Activated CD4-positive, alpha-beta memory T cell treated with anti-CD3 and anti-CD28 coated beads, Interleukin-2, amount 10 ng/mL, durations not matched to agents 7 days and 5 days (primary cell): ENCODE measurements around the gene LIN28B. TPM values are rescaled to one million over a fixed set of nuclear protein-coding genes. Genes with fewer than 3 reads are reported as not detected.
"Not testable (repeated sequence)": the region's sequence is repeated elsewhere in the genome, so short reads cannot be mapped to it uniquely, and the experiment has no call there.

Experiments
- CTCF ChIA-PET: fragments of 350-600 bp; sonication (Branson Sonifier 250); formaldehyde crosslinking; loops from one replicate; lab custom pipeline; 2021; ENCODE audit warnings: antibody characterized with exemption, inconsistent platforms; lab: Charles Lee
- POLR2A ChIA-PET: fragments of 350-600 bp; sonication (Branson Sonifier 250); formaldehyde crosslinking; loops from one replicate; lab custom pipeline; 2021; ENCODE audit warnings: antibody characterized with exemption; lab: Charles Lee
- DNase-seq: peaks from one replicate; pipeline ENCODE4 v3.0.0-alpha.2; 2020
- H3K27ac Mint-ChIP-seq: one replicate; pipeline ENCODE4 v1.8.0; 2021; ENCODE audit warnings: mild to moderate bottlenecking, mixed read lengths
- H3K27me3 Mint-ChIP-seq: one replicate; pipeline ENCODE4 v1.8.0; 2021; ENCODE audit warnings: mixed read lengths
- H3K36me3 Mint-ChIP-seq: one replicate; pipeline ENCODE4 v1.8.0; 2021; ENCODE audit warnings: low read depth, mixed read lengths
- H3K4me1 Mint-ChIP-seq: one replicate; pipeline ENCODE4 v1.8.0; 2021; ENCODE audit warnings: mixed read lengths
- H3K4me3 Mint-ChIP-seq: one replicate; pipeline ENCODE4 v1.8.0; 2021; ENCODE audit warnings: mild to moderate bottlenecking, mixed read lengths
- H3K9me3 Mint-ChIP-seq: one replicate; pipeline ENCODE4 v1.8.0; 2021; ENCODE audit warnings: mixed read lengths
- total RNA-seq, 2 experiments: library from RNA; stranded (reverse); gene quantifications; one replicate each; pipeline ENCODE4 v1.2.3, GENCODE V29; 2021

LIN28B gene
- total RNA-seq, 2 experiments from 2014 or later = not detected

GRCh38 chr6:104969785-104970581 is 13.1 kb downstream of the LIN28B start:
- Mint-ChIP-seq H3K4me3 (no peak overlapping the region), H3K9me3 (no peaks in the 10 kb centered on the region), H3K27me3 (no peaks in the 10 kb centered on the region), H3K36me3 (no peaks in the 10 kb centered on the region), H3K4me1 (no peaks in the 10 kb centered on the region), H3K27ac (no peak overlapping the region)
- no peak for DNase-seq
- POLR2A ChIA-PET = no interaction called here
- CTCF ChIA-PET = interaction anchor here (0.9 kb wide), 1 partner anchor 180 kb away, joined by 3 read pairs; no protein-coding TSS in a partner anchor

- ChIA-PET POLR2A (no interaction called here), CTCF (no interaction called here)
- Mint-ChIP-seq H3K27ac (no peak overlapping the region), H3K27me3 (no peaks in the 10 kb centered on the region), H3K9me3 (no peaks in the 10 kb centered on the region), H3K4me1 (no peaks in the 10 kb centered on the region), H3K4me3 (no peak overlapping the region), H3K36me3 (no peaks in the 10 kb centered on the region)
- DNase-seq = no peak
These were observed 16.5 kb downstream of the LIN28B start for GRCh38 chr6:104973404-104973803.

GRCh38 chr6:104983296-104983695 is 26.4 kb downstream of the LIN28B start:
- CTCF ChIA-PET = no interaction called here
- no peak overlapping the region for H3K4me3 Mint-ChIP-seq
- no peaks in the 10 kb centered on the region for H3K9me3 Mint-ChIP-seq

GRCh38 chr6:104983776-104984175 is 26.9 kb downstream of the LIN28B start:
- Mint-ChIP-seq H3K36me3 (no peaks in the 10 kb centered on the region), H3K27me3 (peaks cover 12% of the 10 kb centered on the region), H3K9me3 (no peaks in the 10 kb centered on the region), H3K4me3 (no peak overlapping the region), H3K27ac (no peak overlapping the region), H3K4me1 (no peaks in the 10 kb centered on the region)
- POLR2A ChIA-PET = no interaction called here
- CTCF ChIA-PET = no interaction called here
- no peak for DNase-seq

More at GRCh38 chr6:104983296-104983695, 26.4 kb downstream of the LIN28B start:
- Mint-ChIP-seq H3K27ac (no peak overlapping the region), H3K36me3 (no peaks in the 10 kb centered on the region), H3K4me1 (no peaks in the 10 kb centered on the region), H3K27me3 (peaks cover 14% of the 10 kb centered on the region)
- POLR2A ChIA-PET = no interaction called here
- DNase-seq = no peak

GRCh38 chr6:104984831-104985230 is 27.9 kb downstream of the LIN28B start:
- no peaks in the 10 kb centered on the region for H3K9me3 Mint-ChIP-seq
- H3K4me1 Mint-ChIP-seq = no peaks in the 10 kb centered on the region
- ChIA-PET POLR2A (no interaction called here), CTCF (no interaction called here)
- H3K27me3 Mint-ChIP-seq = peaks cover 12% of the 10 kb centered on the region
- H3K36me3 Mint-ChIP-seq = no peaks in the 10 kb centered on the region
- H3K27ac Mint-ChIP-seq = no peak overlapping the region
- H3K4me3 Mint-ChIP-seq = no peak overlapping the region
- DNase-seq = no peak

- H3K9me3 Mint-ChIP-seq, H3K36me3 Mint-ChIP-seq, POLR2A ChIA-PET, H3K4me1 Mint-ChIP-seq, CTCF ChIA-PET, H3K27me3 Mint-ChIP-seq, DNase-seq, H3K27ac Mint-ChIP-seq, H3K4me3 Mint-ChIP-seq: not testable (repeated sequence)
These were observed 29.0 kb downstream of the LIN28B start for GRCh38 chr6:104985875-104986274.

- Mint-ChIP-seq H3K27ac (no peak overlapping the region), H3K9me3 (no peaks in the 10 kb centered on the region), H3K27me3 (peaks cover 7% of the 10 kb centered on the region), H3K4me1 (no peaks in the 10 kb centered on the region), H3K4me3 (no peak overlapping the region), H3K36me3 (no peaks in the 10 kb centered on the region)
- POLR2A ChIA-PET = no interaction called here
- CTCF ChIA-PET = no interaction called here
- no peak for DNase-seq
These were observed 29.7 kb downstream of the LIN28B start for GRCh38 chr6:104986625-104987024.

- H3K4me3 Mint-ChIP-seq = no peak overlapping the region
- no peaks in the 10 kb centered on the region for H3K4me1 Mint-ChIP-seq
- ChIA-PET POLR2A (no interaction called here), CTCF (no interaction called here)
- H3K36me3 Mint-ChIP-seq = no peaks in the 10 kb centered on the region
- H3K9me3 Mint-ChIP-seq = no peaks in the 10 kb centered on the region
- H3K27me3 Mint-ChIP-seq = peaks cover 7% of the 10 kb centered on the region
- H3K27ac Mint-ChIP-seq = no peak overlapping the region
- DNase-seq = no peak
These were observed 30.3 kb downstream of the LIN28B start for GRCh38 chr6:104987218-104987617.

GRCh38 chr6:104990085-104990484 is 33.2 kb downstream of the LIN28B start:
- no peak overlapping the region for H3K27ac Mint-ChIP-seq
- ChIA-PET POLR2A (no interaction called here), CTCF (no interaction called here)
- no peaks in the 10 kb centered on the region for H3K4me1 Mint-ChIP-seq
- peaks cover 7% of the 10 kb centered on the region for H3K27me3 Mint-ChIP-seq
- no peaks in the 10 kb centered on the region for H3K36me3 Mint-ChIP-seq
- H3K9me3 Mint-ChIP-seq = no peaks in the 10 kb centered on the region
- no peak for DNase-seq
- no peak overlapping the region for H3K4me3 Mint-ChIP-seq

GRCh38 chr6:104991062-104991461 is 34.2 kb downstream of the LIN28B start:
- H3K27me3 Mint-ChIP-seq, H3K4me1 Mint-ChIP-seq, H3K9me3 Mint-ChIP-seq, POLR2A ChIA-PET, H3K27ac Mint-ChIP-seq, CTCF ChIA-PET, DNase-seq, H3K4me3 Mint-ChIP-seq, H3K36me3 Mint-ChIP-seq: not testable (repeated sequence)

- not testable (repeated sequence) for H3K4me3 Mint-ChIP-seq, H3K9me3 Mint-ChIP-seq, H3K27ac Mint-ChIP-seq
These were observed 36.7 kb downstream of the LIN28B start for GRCh38 chr6:104993576-104993975.

GRCh38 chr6:104995989-104996617 is 39.2 kb downstream of the LIN28B start:
- CTCF ChIA-PET = no interaction called here
- no peak overlapping the region for H3K4me3 Mint-ChIP-seq
- POLR2A ChIA-PET = no interaction called here
- no peaks in the 10 kb centered on the region for H3K4me1 Mint-ChIP-seq
- no peaks in the 10 kb centered on the region for H3K9me3 Mint-ChIP-seq
- no peaks in the 10 kb centered on the region for H3K36me3 Mint-ChIP-seq
- H3K27ac Mint-ChIP-seq = no peak overlapping the region
- no peaks in the 10 kb centered on the region for H3K27me3 Mint-ChIP-seq
- DNase-seq = no peak

More at GRCh38 chr6:104993576-104993975, 36.7 kb downstream of the LIN28B start:
- H3K27me3 Mint-ChIP-seq, POLR2A ChIA-PET, H3K4me1 Mint-ChIP-seq, DNase-seq, H3K36me3 Mint-ChIP-seq: not testable (repeated sequence)
- CTCF ChIA-PET = interaction anchor here (0.7 kb wide), 1 partner anchor 17 kb away, joined by 3 read pairs; no protein-coding TSS in a partner anchor

GRCh38 chr6:105001063-105001462 is 44.2 kb downstream of the LIN28B start:
- H3K9me3 Mint-ChIP-seq = no peaks in the 10 kb centered on the region
- no peaks in the 10 kb centered on the region for H3K4me1 Mint-ChIP-seq
- no peak overlapping the region for H3K4me3 Mint-ChIP-seq
- no peak for DNase-seq
- ChIA-PET POLR2A (no interaction called here), CTCF (no interaction called here)
- H3K27me3 Mint-ChIP-seq = peaks cover 10% of the 10 kb centered on the region
- no peaks in the 10 kb centered on the region for H3K36me3 Mint-ChIP-seq
- no peak overlapping the region for H3K27ac Mint-ChIP-seq
